ENCODE measurements around the gene SYAP1.

Gene SYAP1

GRCh38 chrX:16699389-16699788 lies 20.0 kb upstream of the SYAP1 start:
- TF ChIP-seq, protein P1, sequence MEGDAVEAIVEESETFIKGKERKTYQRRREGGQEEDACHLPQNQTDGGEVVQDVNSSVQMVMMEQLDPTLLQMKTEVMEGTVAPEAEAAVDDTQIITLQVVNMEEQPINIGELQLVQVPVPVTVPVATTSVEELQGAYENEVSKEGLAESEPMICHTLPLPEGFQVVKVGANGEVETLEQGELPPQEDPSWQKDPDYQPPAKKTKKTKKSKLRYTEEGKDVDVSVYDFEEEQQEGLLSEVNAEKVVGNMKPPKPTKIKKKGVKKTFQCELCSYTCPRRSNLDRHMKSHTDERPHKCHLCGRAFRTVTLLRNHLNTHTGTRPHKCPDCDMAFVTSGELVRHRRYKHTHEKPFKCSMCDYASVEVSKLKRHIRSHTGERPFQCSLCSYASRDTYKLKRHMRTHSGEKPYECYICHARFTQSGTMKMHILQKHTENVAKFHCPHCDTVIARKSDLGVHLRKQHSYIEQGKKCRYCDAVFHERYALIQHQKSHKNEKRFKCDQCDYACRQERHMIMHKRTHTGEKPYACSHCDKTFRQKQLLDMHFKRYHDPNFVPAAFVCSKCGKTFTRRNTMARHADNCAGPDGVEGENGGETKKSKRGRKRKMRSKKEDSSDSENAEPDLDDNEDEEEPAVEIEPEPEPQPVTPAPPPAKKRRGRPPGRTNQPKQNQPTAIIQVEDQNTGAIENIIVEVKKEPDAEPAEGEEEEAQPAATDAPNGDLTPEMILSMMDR (IDR thresholded peaks at IDR 0.05), result no peak

DNA sequence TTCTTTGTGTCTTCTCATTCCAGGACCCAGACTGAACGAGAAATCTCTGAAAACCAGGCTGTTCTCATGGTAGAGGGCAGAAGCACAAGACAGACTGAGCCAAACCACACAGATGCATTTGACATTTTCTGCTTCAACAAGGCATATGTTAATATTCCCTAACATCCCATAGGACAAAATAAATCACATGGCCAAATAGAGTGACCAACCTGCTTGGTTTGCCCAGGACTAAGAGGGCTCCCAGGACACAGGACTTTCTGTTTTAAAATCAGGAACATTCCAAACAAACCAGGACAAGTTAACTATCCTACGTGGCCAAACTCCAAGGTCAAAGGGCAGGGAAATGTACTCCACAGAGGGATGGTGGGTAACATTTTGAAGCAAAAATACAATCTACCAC lies 18.7 kb upstream of the SYAP1 start:
- TF ChIP-seq, protein P1 (IDR thresholded peaks at IDR 0.05), result no peak

GRCh38 chrX:16702700-16703599 lies 16.5 kb upstream of the SYAP1 start:
- TF ChIP-seq, protein P1 (IDR thresholded peaks at IDR 0.05), result no peak

DNA sequence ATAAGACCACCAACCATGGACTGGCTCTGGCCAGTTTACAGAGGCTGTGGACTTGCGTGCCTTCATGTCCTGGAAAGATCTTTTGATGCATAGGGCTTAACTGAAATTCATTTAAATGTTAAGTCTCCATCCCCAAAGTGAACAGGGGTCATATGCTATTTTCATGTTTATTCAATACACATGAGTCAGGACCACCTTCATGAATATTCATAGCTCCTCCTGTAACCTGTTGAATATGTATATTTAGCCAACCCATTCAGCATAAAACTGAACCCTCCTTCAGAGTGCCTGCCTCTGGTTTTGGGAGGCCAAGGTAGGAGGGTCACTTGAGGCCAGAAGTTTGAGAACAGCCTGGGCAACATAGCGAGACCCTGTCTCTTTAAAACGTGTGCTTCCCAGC lies 14.0 kb upstream of the SYAP1 start:
- TF ChIP-seq, protein P1 (IDR thresholded peaks at IDR 0.05), result no peak

DNA sequence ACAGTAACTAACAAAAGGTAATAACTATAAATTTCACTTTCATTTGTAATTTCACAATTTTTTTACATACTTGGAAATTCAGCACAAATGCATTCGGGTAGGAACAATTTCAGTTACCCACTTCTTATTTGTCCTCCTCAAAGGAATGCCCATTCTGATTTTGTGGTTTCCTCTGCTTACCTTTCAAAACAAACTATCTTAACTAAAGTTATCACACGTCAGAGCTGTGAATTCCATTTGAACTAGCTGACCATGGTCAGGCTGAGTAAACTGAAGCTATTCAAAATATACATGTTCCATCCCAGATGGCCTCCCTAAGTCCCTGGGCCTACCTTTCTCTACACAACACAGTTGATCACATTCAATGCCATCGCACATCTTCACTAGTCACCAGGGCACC lies 11.4 kb upstream of the SYAP1 start:
- TF ChIP-seq, protein P1 (IDR thresholded peaks at IDR 0.05), result no peak

- TF ChIP-seq, protein P1 (IDR thresholded peaks at IDR 0.05), result no peak
Measured at GRCh38 chrX:16711219-16711811, 8.1 kb upstream of the SYAP1 start.

GRCh38 chrX:16711893-16712547 lies 7.4 kb upstream of the SYAP1 start:
- TF ChIP-seq, protein P1 (IDR thresholded peaks at IDR 0.05), result no peak
